Kidney epithelial cell (primary cell): ENCODE results near the gene OXTR. TPM values are rescaled to one million over a fixed set of nuclear protein-coding genes. Genes with fewer than 3 reads are reported as not detected.

Experiments used
- DNase-seq: peaks from one replicate; pipeline ENCODE4 v3.0.0-alpha.2; 2010; ENCODE audit warnings: low read depth
- H3K27me3 ChIP-seq: 2 replicates; pipeline ENCODE4 v1.6.0; 2011; ENCODE audit warnings: low read length; ENCODE audit not compliant: control insufficient read depth, insufficient read depth
- H3K36me3 ChIP-seq: 2 replicates; pipeline ENCODE4 v1.5.1; 2011; ENCODE audit warnings: low read length; ENCODE audit not compliant: control insufficient read depth, insufficient read depth
- H3K4me3 ChIP-seq: 2 replicates; pipeline ENCODE4 v1.5.1; 2011; ENCODE audit warnings: low read depth, mild to moderate bottlenecking, control low read depth, low read length
- total RNA-seq: library from RNA; depleted of rRNA; stranded (reverse); fragments of >200 nt; gene quantifications from 2 replicates; pipeline ENCODE4 v1.2.3, GENCODE V29; 2015
- TF ChIP-seq, protein P1 (sequence below): IDR thresholded peaks from 2 replicates; pipeline ENCODE4 v1.5.1; 2011; ENCODE audit warnings: mild to moderate bottlenecking, moderate library complexity, low read length, control low read depth, inconsistent platforms; ENCODE audit not compliant: insufficient read depth, poor library complexity, severe bottlenecking

The OXTR gene
- total RNA-seq, 1 donor from 2014 or later = 2.0 TPM

GRCh38 chr3:8737301-8737700 is 32.1 kb downstream of the OXTR start:
- Histone ChIP-seq H3K27me3 (no peaks in the 10 kb centered on the region), H3K36me3 (no peaks in the 10 kb centered on the region), H3K4me3 (no peak overlapping the region)
- TF ChIP-seq, protein P1, sequence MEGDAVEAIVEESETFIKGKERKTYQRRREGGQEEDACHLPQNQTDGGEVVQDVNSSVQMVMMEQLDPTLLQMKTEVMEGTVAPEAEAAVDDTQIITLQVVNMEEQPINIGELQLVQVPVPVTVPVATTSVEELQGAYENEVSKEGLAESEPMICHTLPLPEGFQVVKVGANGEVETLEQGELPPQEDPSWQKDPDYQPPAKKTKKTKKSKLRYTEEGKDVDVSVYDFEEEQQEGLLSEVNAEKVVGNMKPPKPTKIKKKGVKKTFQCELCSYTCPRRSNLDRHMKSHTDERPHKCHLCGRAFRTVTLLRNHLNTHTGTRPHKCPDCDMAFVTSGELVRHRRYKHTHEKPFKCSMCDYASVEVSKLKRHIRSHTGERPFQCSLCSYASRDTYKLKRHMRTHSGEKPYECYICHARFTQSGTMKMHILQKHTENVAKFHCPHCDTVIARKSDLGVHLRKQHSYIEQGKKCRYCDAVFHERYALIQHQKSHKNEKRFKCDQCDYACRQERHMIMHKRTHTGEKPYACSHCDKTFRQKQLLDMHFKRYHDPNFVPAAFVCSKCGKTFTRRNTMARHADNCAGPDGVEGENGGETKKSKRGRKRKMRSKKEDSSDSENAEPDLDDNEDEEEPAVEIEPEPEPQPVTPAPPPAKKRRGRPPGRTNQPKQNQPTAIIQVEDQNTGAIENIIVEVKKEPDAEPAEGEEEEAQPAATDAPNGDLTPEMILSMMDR = no peak
- DNase-seq = no peak

DNA sequence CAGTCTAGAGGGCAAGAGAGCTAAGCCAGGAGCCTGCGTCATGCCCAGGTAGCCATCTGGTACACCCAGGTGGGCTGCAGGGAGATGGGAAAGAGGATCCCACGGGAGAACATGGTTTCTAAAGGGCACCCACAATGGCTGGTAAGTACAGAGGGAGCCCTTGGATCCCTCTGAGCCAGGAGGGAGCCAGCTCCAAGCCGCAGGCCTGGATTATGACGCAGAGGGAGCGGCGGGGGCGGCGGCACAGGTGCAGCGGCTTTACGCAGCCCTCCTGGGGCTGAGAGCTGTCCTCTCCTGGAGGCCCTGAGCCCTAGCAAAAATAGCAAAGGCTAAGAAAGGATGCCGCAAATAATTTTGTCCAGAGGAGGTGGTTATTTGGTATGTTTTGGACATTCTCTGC is 33.0 kb downstream of the OXTR start:
- Histone ChIP-seq H3K36me3 (no peaks in the 10 kb centered on the region), H3K4me3 (no peak overlapping the region), H3K27me3 (no peaks in the 10 kb centered on the region)
- TF ChIP-seq, protein P1 = no peak
- DNase-seq = no peak

GRCh38 chr3:8734908-8735307 is 34.5 kb downstream of the OXTR start:
- TF ChIP-seq, protein P1 = no peak
- Histone ChIP-seq H3K36me3 (no peaks in the 10 kb centered on the region), H3K27me3 (no peaks in the 10 kb centered on the region), H3K4me3 (no peak overlapping the region)
- no peak for DNase-seq

DNA sequence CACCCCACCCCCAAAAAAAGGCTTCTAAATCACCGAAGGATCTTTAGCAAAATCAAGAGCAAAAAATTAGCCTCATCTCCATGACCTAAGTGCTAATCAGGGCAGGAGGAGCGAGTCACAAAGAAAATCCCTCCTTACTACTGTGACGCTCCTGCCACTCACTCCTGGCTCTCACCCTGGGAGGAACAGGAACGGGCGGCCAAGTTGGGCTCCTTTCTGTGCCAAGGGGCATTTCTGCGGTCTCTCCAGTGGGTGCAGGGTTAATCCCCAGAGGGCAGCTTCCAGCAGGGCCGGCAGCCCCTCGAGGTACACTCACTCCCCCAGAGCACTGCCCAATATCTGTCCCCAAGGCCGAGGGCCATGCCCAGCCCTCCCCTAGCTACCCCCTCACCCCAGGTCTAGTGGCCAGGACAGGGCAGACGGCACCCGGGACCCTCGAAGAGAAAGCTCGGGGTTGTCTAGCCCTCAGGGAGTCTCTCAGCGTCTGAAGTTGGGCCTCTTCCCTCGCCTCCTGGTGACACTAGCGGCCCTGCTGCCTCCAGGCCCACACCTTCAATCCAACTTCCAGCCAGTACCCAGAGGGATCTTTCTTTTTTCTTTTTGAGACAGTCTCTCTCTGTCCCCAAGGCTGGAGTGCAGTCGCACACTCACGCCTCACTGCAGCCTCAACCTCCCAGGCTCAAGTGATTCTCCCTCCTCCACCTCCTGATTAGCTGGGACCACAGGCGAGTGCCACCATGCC is 35.1 kb downstream of the OXTR start:
- Histone ChIP-seq H3K27me3 (no peaks in the 10 kb centered on the region), H3K4me3 (no peak overlapping the region), H3K36me3 (no peaks in the 10 kb centered on the region)
- DNase-seq = no peak
- TF ChIP-seq, protein P1 = no peak

GRCh38 chr3:8733332-8734094 is 35.9 kb downstream of the OXTR start, which contains the start of gene CAV3:
CAV3 (plus strand) TSS chr3:8733802; CDS start chr3:8733877, 75 bp downstream.
- no peak within 1 kb of the TSS for H3K4me3 ChIP-seq
- DNase-seq = no peak
- TF ChIP-seq, protein P1 = no peak

DNA sequence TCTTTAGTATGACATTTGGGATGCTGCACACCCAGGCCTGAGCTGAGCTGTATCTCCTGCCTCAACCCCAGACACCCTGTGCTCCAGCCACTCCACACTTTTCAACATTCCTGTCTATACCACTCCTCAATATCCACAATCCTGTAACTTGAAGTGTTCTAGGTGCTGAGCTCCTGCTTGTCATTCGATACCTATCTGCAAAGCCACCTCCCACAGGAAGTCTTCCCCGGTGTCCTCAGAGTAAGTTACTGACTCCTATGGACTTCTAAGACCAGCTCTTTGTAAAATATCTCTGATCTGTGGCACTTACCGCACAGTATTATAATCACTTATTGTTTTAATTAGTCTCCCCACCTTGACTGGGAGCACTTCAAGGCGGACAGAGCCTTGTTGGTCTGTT is 37.0 kb downstream of the OXTR start:
- Histone ChIP-seq H3K27me3 (no peaks in the 10 kb centered on the region), H3K36me3 (no peaks in the 10 kb centered on the region), H3K4me3 (no peak overlapping the region)
- TF ChIP-seq, protein P1 = no peak
- no peak for DNase-seq

More at GRCh38 chr3:8733332-8734094, 35.9 kb downstream of the OXTR start, which contains the start of gene CAV3:
- Histone ChIP-seq H3K36me3 (no peaks in the 10 kb centered on the region), H3K27me3 (no peaks in the 10 kb centered on the region)
